ENCODE results near the gene EEF1AKMT4.

EEF1AKMT4 gene

GRCh38 chr3:184235381-184236032, 14.0 kb upstream of the EEF1AKMT4 start:
- no peak overlapping the region for H3K4me3 ChIP-seq (ENCODE audit: low read length)
- no peak for TF ChIP-seq CTCF (conservative IDR thresholded peaks at IDR 0.05; ENCODE audit: low read depth, low read length)
- no peak for DNase-seq (ENCODE audit: low read depth)

GRCh38 chr3:184236033-184236410, 13.4 kb upstream of the EEF1AKMT4 start:
- no peak overlapping the region for H3K4me3 ChIP-seq (ENCODE audit: low read length)
- no peak for DNase-seq (ENCODE audit: low read depth)
- no peak for TF ChIP-seq CTCF (conservative IDR thresholded peaks at IDR 0.05; ENCODE audit: low read depth, low read length)

GRCh38 chr3:184236636-184237035, 12.8 kb upstream of the EEF1AKMT4 start:
- DNase-seq (ENCODE audit: low read depth): no peak
- no peak overlapping the region for H3K4me3 ChIP-seq (ENCODE audit: low read length)
- TF ChIP-seq CTCF (conservative IDR thresholded peaks at IDR 0.05; ENCODE audit: low read depth, low read length): no peak

GRCh38 chr3:184237211-184237610, 12.3 kb upstream of the EEF1AKMT4 start:
- H3K4me3 ChIP-seq (ENCODE audit: low read length): no peak overlapping the region
- no peak for TF ChIP-seq CTCF (conservative IDR thresholded peaks at IDR 0.05; ENCODE audit: low read depth, low read length)
- no peak for DNase-seq (ENCODE audit: low read depth)

- H3K4me3 ChIP-seq (ENCODE audit: low read length): no peak overlapping the region
- no peak for TF ChIP-seq CTCF (conservative IDR thresholded peaks at IDR 0.05; ENCODE audit: low read depth, low read length)
- no peak for DNase-seq (ENCODE audit: low read depth)
Observed at GRCh38 chr3:184237807-184238206, 11.7 kb upstream of the EEF1AKMT4 start.

GRCh38 chr3:184238246-184238818, 11.1 kb upstream of the EEF1AKMT4 start:
- no peak for TF ChIP-seq CTCF (conservative IDR thresholded peaks at IDR 0.05; ENCODE audit: low read depth, low read length)
- DNase-seq (ENCODE audit: low read depth): no peak
- no peak overlapping the region for H3K4me3 ChIP-seq (ENCODE audit: low read length)

GRCh38 chr3:184239221-184239620, 10.3 kb upstream of the EEF1AKMT4 start:
- DNase-seq (ENCODE audit: low read depth): no peak
- no peak for TF ChIP-seq CTCF (conservative IDR thresholded peaks at IDR 0.05; ENCODE audit: low read depth, low read length)
- H3K4me3 ChIP-seq (ENCODE audit: low read length): no peak overlapping the region
